Astrocyte of the hippocampus (primary cell): Measurements from ENCODE around the gene TRABD2A.
"Not testable (repeated sequence)": the region's sequence is repeated elsewhere in the genome, so short reads cannot be mapped to it uniquely, and the experiment has no call there.

Experiments used
- DNase-seq: peaks from one replicate; pipeline ENCODE4 v3.0.0; 2011; ENCODE audit warnings: low read depth, low spot score

Gene TRABD2A

GRCh38 chr2:84781942-84782716 is 98.8 kb downstream of the TRABD2A start:
- no peak for DNase-seq

- DNase-seq = no peak
Measured at GRCh38 chr2:84779781-84780180, 101.1 kb downstream of the TRABD2A start.

DNA sequence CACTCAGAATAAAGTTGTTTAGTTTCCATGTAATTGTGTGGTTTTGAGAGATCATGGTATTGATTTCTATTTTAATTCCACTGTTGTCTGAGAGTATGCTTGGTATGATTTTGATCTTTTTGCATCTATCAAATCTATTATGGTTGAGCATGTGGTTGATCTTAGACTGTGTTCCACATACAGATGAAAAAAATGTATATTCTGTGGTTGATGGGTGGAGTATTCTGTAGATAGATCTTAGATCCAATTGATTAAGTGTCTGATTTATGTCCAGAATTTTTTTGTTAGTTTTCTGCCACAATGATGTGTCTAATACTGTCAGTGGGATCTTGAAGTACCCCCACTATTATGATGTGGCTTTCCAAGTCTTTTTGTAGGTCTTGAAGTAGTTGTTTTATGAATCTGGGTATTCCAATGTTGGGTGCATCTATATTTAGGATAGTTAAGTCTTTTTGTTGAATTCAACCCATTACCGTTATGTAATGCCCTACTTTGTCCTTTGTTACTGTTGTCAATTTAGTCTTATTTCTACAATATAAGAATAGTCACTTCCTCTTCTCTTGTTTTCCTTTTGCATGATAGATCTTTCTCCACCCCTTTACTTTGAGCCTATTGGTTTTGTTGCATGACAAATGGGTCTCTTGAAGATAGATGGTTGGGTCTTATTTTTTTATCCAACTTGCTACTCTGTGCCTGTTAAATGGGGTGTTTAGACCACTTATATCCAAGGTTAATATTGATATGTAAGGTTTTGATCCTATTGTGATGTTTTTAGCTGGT is 101.8 kb downstream of the TRABD2A start:
- DNase-seq = no peak

- DNase-seq = no peak
Measured at GRCh38 chr2:84776011-84776410, 104.9 kb downstream of the TRABD2A start.

DNA sequence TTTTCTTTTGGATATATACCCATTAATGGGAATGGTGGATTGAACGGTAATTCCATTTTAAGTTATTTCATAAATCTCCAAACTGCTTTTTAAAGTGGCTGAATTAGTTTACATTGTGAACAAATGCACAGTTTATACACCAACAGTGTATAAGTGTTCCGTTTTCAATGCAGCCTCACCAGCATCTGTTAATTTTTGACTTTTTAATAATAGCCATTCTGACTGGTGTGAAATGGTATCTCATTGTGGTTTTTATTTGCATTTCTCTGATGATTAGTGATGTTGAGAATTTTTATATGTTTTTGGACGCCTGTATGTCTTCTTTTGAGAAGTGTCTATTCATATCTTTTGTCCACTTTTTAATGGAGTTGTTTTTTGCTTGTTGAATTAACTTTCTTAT is 107.3 kb downstream of the TRABD2A start:
- DNase-seq = not testable (repeated sequence)
